Stromal cell of bone marrow (primary cell): ENCODE measurements around the gene CCT7.
A peak's percentile ranks its signal among the peaks of the same experiment; 100 is the strongest.
"Not testable (repeated sequence)": the region's sequence is repeated elsewhere in the genome, so short reads cannot be mapped to it uniquely, and the experiment has no call there.

Source experiments
- DNase-seq: peaks from one replicate; pipeline ENCODE4 v3.0.0-alpha.2; 2012; ENCODE audit warnings: low read depth

The CCT7 gene

GRCh38 chr2:73255907-73256617 is 22.0 kb downstream of the CCT7 start:
- no peak for DNase-seq

- no peak for DNase-seq
Measured at GRCh38 chr2:73256618-73256922, 22.5 kb downstream of the CCT7 start.

GRCh38 chr2:73257021-73257420 is 22.9 kb downstream of the CCT7 start:
- no peak for DNase-seq

- no peak for DNase-seq
Measured at GRCh38 chr2:73257425-73258125, 23.5 kb downstream of the CCT7 start.

- DNase-seq, result no peak
Measured at GRCh38 chr2:73258186-73258912, 24.2 kb downstream of the CCT7 start.

GRCh38 chr2:73258913-73259215 is 24.8 kb downstream of the CCT7 start:
- DNase-seq, result no peak

- DNase-seq, result no peak
Measured at GRCh38 chr2:73259276-73259675, 25.2 kb downstream of the CCT7 start.

- no peak for DNase-seq
Measured at GRCh38 chr2:73259704-73260337, 25.7 kb downstream of the CCT7 start.

- DNase-seq, result peak; percentile 14
Measured at GRCh38 chr2:73260338-73260984, 26.4 kb downstream of the CCT7 start.

GRCh38 chr2:73262108-73262651 is 28.1 kb downstream of the CCT7 start:
- DNase-seq, result no peak

- not testable (repeated sequence) for DNase-seq
Measured at GRCh38 chr2:73262691-73263429, 28.8 kb downstream of the CCT7 start.

- DNase-seq, result no peak
Measured at GRCh38 chr2:73263540-73264331, 29.6 kb downstream of the CCT7 start.

GRCh38 chr2:73264332-73264606 is 30.2 kb downstream of the CCT7 start:
- no peak for DNase-seq

- no peak for DNase-seq
Measured at GRCh38 chr2:73264783-73265182, 30.7 kb downstream of the CCT7 start.

GRCh38 chr2:73265298-73266060 is 31.4 kb downstream of the CCT7 start:
- DNase-seq, result no peak

GRCh38 chr2:73266061-73266901 is 32.2 kb downstream of the CCT7 start:
- DNase-seq, result no peak

GRCh38 chr2:73267008-73267407 is 32.9 kb downstream of the CCT7 start:
- no peak for DNase-seq

- DNase-seq, result no peak
Measured at GRCh38 chr2:73268366-73268829, 34.3 kb downstream of the CCT7 start.
